ENCODE data around the gene FBP1.
"Not testable (repeated sequence)": the region's sequence is repeated elsewhere in the genome, so short reads cannot be mapped to it uniquely, and the experiment has no call there.

The FBP1 gene

DNA sequence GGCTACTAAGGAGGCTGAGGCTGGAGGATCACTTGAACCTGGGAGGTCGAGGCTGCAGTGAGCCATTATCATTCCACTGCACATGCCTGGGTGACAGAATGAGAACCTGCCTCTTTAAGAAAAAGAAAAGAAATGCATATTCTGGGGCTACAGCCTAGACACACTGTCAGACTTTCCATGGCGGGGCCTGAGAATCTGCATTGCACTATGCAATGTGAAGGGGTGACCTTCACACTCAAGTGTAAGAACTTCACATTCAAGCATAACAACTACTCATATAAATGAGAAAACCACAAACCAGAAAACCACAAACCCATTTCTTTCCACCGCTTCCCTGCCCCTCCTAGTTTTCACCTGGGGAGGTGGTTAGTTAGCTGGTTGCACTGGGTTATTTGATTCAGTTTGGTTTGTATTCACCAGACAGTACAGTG lies 27.7 kb downstream of the FBP1 start:
- peak; percentile 27 for DNase-seq

GRCh38 chr9:94610181-94610606 lies 29.1 kb downstream of the FBP1 start:
- no peak for DNase-seq

GRCh38 chr9:94607423-94607691 lies 32.0 kb downstream of the FBP1 start:
- no peak for DNase-seq

- no peak for DNase-seq
Observed at GRCh38 chr9:94606646-94607422, 32.5 kb downstream of the FBP1 start.

DNA sequence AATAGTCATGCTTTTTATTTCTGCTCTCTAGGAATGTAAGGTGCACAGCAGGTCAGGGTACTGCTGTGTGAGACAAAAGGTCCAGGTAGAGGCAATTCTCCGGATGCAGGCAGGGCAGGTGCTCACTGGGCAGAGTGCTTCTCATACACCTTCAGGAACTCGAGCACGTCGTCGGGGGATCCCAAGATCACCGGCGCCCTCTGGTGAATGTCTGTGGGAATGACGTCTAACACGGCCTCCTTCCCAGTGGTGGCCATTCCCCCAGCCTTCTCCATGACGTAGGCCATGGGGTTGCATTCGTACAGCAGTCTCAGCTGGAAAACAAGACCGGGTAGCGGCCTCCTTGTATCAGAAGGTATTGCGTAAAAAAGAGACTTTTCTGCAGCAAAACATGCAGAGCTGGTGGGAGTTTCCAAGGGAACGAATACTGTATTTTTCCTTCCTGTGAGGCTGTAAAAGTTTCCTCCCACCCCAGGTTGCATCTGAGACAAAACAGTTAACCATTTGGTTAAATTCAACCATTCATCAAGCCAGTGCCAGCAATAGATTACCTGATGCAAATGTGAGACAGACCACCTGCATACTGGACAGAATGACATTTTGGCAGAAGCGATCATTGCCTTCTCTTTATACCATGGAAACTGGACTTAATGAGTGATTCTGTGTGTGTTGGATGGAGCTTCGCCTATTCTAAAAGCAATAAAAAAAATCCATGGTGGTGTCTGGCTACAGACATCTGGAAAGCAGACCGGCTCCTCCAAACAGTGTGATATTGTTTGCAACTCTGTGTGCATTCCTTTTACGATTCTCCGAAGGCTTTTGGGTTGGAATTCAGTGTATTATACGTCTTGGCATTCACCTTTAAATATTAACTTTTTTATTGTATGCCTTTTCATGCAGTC lies 35.8 kb downstream of the FBP1 start:
- peak; percentile 60 for DNase-seq

- no peak for DNase-seq
Observed at GRCh38 chr9:94602666-94603065, 36.7 kb downstream of the FBP1 start.

DNA sequence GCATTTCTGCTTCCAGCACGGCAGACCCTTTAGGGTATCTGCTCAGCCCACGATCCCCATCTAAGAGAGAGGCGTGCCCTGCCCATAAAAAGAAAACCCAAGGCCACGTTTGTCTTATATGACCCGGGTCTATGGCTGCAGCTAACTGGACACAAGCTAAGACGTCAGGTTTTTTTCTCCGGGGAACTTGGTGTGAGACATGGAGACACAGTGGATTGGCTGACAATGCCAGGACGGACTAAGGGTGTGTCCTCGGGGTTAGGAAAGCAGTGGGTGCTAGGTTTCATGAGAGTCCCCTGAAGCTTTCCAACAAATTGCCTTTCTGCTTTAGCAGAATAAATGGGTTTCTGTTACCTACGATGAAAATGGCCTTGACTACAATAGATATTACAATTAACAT lies 38.6 kb downstream of the FBP1 start:
- DNase-seq, result no peak

DNA sequence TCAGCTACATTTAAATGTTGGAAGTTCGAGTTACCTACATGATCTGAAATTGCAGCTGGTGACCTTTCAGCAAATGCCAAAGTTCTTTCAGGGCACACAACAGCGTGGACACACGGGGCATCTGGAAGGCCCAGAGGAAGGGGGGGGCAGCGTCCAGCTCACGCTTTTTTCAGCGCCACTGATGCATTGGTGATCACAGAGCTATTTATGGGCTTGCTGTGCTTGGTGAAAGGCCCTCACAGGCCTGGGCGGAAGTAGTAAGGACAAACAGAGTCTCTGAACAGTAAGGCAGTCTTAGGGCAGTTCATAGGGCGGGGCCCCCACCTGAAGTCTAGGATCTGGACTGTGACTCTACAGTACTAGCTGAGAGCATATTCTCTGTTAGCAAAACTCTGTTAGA lies 39.1 kb downstream of the FBP1 start:
- no peak for DNase-seq

DNA sequence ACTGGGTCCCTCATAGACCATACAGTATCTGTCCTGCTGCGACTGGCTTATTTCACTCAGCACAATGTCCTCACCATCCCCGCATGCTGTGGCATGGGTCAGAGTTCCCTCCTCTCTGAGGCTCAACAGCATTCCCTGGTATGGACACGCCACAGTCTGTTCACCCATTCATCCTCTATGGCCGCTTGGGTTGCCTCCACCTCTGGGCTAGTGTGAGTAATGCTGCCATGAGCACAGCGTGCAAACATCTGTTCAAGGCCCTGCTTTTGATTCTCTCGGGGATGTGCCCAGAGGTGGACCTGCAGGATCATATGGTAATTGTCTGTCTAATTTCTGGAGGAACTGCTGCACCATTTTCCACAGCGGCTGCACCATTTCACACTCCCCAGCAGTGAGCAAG lies 40.2 kb downstream of the FBP1 start:
- no peak for DNase-seq

GRCh38 chr9:94593459-94594345 lies 45.6 kb downstream of the FBP1 start, which contains the start of gene FBP2:
Gene FBP2, minus strand, starts transcription at chr9:94593824. Its CDS starts 98 bp downstream, at chr9:94593726.
- no peak for DNase-seq

DNA sequence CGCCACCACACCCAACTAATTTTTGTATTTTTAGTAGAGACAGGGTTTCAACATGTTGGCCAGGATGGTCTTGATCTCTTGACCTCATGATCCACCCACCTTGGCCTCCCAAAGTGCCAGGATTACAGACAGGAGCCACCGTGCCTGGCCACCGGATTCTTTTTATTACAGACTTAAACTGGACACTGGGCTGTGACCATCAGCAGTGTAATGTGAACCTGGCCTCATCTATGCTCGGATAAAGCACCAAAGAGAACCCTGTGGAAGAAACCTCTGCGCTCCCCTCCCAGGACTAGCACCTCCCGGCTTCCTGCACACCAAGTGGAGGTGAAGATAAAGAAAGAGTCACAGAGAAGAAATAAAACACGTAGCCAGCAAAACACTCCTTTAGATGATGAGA lies 46.6 kb downstream of the FBP1 start:
- DNase-seq, result not testable (repeated sequence)

- no peak for DNase-seq
Observed at GRCh38 chr9:94591876-94592275, 47.4 kb downstream of the FBP1 start.

- not testable (repeated sequence) for DNase-seq
Observed at GRCh38 chr9:94591046-94591545, 48.2 kb downstream of the FBP1 start.

GRCh38 chr9:94588681-94589080 lies 50.6 kb downstream of the FBP1 start:
- no peak for DNase-seq

GRCh38 chr9:94586814-94587213 lies 52.5 kb downstream of the FBP1 start:
- DNase-seq, result no peak

DNA sequence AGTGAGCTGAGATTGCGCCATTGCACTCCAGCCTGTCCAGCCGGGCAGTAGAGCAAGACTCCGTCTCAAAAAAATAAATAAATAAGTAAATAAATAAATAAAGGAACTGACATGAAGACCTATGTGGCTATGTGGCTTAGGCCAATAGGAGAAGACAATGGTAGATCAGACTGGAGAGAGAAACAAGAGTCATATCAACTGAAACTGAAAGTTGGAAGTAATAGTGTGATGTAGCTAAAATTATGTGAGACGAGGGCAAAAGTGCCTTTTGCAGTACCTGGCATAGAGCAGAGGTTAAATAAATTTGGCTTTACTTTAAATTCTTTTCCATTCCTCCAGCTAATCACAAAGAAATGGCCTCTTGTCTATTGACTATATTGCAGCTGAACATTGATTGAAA lies 53.0 kb downstream of the FBP1 start:
- no peak for DNase-seq

DNA sequence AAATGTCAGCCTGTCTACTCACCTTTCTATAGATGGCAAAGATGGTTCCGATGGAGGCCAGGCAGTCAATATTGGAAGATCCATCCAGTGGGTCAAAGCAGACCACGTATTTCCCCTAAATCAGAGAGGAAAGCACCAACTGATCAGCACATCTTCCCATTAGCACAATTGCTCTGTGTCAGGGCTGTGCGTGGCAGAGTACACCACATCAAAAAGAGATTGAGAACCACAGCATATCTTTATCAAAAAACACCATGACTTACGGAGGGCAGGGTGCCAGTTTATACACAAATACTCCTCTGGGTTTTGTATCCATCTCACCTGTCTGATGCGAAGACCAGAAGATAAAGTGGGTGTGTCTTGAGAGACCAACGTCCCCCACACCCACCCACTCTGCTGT lies 54.8 kb downstream of the FBP1 start:
- no peak for DNase-seq

- no peak for DNase-seq
Observed at GRCh38 chr9:94581728-94582127, 57.6 kb downstream of the FBP1 start.

GRCh38 chr9:94577571-94577970 lies 61.7 kb downstream of the FBP1 start:
- no peak for DNase-seq

DNA sequence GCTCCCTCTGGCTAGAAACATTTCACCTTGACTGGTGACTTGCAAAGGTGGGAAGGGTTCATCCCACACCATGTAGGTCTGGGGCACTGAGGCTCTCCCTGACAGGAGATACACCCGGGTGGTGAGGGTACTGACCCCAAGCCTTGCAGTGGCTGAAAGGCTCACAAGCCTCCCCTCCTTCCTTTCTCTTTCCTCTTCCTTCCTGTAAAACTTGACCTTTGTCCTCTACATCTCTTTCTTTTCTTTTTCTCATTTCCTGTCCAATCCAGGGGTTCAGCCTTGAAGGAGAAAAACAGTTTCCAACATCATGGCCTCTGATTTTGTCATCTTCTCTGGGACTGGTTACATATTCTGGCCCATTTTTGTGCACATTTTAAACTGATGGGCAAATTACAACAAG lies 62.3 kb downstream of the FBP1 start:
- no peak for DNase-seq

GRCh38 chr9:94576131-94576530 lies 63.2 kb downstream of the FBP1 start:
- no peak for DNase-seq

- DNase-seq, result no peak
Observed at GRCh38 chr9:94568972-94569712, 70.2 kb downstream of the FBP1 start.

Measured in stimulated activated CD4-positive, alpha-beta T cell treated with anti-CD3 and anti-CD28 coated beads, Interleukin-12 subunit alpha, Interleukin-12 subunit beta, amount 100 ng/mL, for 4 hours (primary cell).